ENCODE measurements around the gene NUDT2.

DNA sequence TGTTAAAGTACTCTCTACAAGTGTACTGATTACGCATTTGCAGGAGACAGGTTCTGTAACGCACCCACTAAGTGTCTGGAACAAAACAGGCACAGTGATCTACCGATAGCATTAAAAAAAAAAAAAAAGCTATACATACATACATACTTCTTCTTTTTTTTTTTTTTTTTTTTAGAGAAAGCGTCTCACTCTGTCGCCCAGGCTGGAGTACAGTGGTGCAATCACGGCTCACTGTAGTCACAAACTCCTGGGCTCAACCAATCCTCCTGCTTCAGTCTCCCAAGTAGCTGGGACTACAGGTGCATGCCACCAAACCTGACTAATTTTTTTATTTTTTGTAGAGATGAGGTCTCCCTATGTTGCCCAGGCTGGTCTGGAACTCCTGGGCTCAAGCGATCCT lies 7.9 kb upstream of the NUDT2 start:
- TF ChIP-seq, protein P1, sequence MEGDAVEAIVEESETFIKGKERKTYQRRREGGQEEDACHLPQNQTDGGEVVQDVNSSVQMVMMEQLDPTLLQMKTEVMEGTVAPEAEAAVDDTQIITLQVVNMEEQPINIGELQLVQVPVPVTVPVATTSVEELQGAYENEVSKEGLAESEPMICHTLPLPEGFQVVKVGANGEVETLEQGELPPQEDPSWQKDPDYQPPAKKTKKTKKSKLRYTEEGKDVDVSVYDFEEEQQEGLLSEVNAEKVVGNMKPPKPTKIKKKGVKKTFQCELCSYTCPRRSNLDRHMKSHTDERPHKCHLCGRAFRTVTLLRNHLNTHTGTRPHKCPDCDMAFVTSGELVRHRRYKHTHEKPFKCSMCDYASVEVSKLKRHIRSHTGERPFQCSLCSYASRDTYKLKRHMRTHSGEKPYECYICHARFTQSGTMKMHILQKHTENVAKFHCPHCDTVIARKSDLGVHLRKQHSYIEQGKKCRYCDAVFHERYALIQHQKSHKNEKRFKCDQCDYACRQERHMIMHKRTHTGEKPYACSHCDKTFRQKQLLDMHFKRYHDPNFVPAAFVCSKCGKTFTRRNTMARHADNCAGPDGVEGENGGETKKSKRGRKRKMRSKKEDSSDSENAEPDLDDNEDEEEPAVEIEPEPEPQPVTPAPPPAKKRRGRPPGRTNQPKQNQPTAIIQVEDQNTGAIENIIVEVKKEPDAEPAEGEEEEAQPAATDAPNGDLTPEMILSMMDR (conservative IDR thresholded peaks at IDR 0.05; ENCODE audit: low read depth, low read length), result no peak
- TF ChIP-seq CHD1 (IDR thresholded peaks at IDR 0.05; ENCODE audit: low read depth, low read length) (no peak), CEBPB (IDR thresholded peaks at IDR 0.05; ENCODE audit: low read depth, low read length) (no peak), POLR2A (IDR thresholded peaks at IDR 0.05; ENCODE audit: low read depth, low read length) (no peak), RFX5 (IDR thresholded peaks at IDR 0.05; ENCODE audit: low read depth, low read length) (no peak), BHLHE40 (IDR thresholded peaks at IDR 0.05; ENCODE audit: low read depth, low read length) (no peak), SMC3 (IDR thresholded peaks at IDR 0.05; ENCODE audit: low read depth, low read length) (no peak), FOS (IDR thresholded peaks at IDR 0.05; ENCODE audit: low read depth, low read length) (no peak), NFE2L2 (IDR thresholded peaks at IDR 0.05; ENCODE audit: low read depth, low read length) (no peak), MAFK (IDR thresholded peaks at IDR 0.05; ENCODE audit: low read depth, low read length) (no peak)
- TF ChIP-seq, protein P2, sequence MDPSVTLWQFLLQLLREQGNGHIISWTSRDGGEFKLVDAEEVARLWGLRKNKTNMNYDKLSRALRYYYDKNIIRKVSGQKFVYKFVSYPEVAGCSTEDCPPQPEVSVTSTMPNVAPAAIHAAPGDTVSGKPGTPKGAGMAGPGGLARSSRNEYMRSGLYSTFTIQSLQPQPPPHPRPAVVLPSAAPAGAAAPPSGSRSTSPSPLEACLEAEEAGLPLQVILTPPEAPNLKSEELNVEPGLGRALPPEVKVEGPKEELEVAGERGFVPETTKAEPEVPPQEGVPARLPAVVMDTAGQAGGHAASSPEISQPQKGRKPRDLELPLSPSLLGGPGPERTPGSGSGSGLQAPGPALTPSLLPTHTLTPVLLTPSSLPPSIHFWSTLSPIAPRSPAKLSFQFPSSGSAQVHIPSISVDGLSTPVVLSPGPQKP (IDR thresholded peaks at IDR 0.05; ENCODE audit: borderline replicate concordance, low read depth, low read length), result no peak
